Cortex of kidney (tissue), 1 donor: ENCODE measurements around the gene HMGXB3.
"Not testable (repeated sequence)": the region's sequence is repeated elsewhere in the genome, so short reads cannot be mapped to it uniquely, and the experiment has no call there.

ENCODE experiments used
- DNase-seq: peaks from one replicate; lab custom pipeline; 2025; lab: John Stamatoyannopoulos, UW

HMGXB3 gene

DNA sequence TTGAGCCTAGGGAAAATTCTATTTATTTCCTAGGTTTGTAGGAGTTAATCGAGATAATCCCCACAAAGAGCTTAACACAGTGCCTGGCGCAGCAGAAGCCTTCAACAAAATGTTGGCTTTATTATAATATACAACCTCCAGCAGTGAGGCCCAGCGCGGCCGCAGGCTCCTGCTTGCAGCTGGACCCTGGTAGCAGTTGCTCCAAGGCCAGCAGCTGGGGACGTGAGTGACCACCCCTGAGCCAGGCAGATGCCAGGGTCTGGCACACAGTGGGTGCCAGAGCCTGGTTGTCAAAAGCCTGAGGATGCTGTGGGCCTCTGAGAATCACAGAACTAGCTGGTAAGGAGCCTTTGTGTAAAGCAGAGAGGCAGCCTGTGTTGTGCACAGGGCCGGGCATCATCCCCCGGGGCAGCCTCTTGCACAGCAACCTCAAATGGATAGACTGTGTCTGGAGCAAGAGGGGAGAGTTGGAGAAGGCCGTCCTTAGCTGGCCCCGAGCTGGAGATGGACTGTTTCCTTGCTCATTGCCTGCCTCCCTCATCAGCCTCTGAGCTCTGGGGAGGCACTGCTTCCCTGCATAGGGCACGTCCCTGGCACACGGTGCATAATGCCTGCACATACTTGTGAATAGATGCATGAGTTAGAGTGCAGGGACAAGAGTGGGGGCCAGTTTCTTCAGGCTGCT, 68.6 kb downstream of the HMGXB3 start:
- DNase-seq = no peak

DNA sequence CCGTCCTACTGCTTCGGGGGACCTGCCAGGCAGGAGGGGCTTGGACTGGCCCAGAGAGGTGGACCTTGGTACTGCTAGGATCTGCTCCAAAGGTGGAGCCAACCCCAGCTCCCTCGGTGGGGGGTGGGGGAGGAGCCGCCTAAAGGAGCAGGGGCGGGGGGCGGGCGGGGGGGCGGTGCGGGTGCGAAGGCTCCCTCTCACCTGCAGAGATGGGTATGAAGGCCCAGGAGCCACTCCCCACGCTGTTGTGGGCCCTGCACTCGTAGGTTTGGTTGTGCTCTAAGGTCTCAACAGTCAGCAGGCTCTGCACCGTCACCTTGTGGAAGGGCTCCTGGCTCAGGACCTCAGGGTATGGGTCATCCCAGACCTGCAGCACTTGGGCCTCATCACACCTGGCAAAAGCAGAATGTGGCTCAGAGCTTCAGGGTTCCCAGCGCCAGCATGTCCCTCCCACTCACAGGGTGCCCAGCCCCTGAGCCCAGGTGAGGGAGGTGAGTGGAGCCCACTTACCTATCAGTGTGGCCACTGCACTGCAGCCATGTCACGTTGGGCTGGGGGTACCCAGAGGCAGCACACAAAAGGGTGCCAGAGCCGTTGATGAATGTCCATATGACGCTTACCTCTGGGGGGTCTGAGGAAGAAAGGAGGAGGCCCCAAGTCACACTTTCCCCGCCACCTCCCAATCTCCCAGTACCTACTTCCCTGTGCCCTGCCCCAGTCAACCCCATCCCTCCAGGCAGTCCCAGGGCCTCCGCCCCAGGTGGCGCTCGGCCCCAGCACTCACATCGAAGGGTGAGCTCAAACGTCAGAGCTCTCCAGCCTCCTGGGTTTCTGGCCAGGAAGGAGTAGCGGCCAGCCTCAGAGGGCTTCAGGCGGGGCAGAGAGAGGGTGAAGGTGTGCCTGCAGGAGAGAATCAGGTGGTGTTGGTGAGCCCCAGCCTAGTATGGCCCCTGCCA, 69.4 kb downstream of the HMGXB3 start:
- no peak for DNase-seq

DNA sequence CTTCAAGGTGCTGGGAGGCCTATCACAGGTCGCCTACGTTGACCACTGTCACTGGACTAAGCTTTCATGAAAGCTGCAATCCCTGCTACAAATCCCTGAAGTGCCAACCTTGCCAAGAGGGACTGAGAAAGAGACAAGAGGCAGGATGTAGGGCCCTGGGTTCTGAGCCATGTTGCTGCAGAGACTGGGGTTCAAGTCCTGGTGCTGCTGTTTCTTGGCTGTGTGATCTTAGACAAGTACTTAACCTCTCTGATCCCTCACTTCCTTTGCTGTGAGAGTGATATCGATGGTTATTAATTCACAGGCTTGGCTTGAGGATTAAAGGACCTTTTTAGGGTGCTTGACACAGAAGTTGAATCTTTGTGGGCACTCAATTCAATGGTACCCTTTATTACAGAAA, 70.3 kb downstream of the HMGXB3 start:
- no peak for DNase-seq

DNA sequence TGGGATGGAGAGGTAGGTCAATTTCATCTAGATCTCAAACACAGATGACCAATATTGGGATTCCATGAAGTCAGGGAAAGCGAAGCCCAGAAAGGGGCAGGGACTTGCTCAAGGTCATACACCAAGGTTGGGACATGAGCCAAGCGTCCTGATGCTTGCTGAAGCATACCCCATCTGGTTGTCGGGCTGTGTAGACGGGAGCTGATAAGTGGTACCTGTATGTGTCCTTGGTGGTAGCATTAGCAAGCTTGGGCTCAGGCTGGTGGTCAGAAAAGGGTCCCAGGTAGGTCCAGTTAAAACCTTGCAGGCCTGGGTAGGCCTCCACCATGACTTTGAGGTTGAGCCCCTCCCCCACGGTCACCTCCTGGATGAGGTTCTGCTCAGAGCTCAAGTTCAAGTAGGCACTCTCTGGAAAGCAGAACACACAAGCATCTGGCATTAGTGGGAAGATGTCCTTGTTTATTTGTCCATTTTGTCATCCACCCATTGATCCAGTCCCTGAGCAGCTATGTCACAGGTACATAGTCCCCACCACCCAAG, 72.6 kb downstream of the HMGXB3 start:
- no peak for DNase-seq

DNA sequence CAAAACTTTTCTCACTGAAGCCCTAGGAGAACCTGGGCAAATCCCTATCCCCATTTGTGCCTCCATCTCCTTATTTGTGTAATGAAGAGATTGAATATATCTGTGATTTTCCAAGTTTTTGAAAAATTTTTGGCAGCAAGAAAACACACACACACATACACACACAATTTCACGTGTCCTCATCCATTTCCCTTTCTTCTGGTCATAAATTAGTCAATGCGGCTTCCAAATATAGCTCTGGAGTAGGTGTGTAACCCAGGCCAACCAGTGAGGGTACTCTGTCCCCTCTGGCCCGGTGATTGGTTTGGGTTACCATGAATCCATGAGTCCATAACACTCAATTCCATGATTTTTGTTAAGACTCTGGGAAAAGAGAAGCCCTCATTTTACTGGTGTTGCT, 73.1 kb downstream of the HMGXB3 start:
- DNase-seq = no peak

DNA sequence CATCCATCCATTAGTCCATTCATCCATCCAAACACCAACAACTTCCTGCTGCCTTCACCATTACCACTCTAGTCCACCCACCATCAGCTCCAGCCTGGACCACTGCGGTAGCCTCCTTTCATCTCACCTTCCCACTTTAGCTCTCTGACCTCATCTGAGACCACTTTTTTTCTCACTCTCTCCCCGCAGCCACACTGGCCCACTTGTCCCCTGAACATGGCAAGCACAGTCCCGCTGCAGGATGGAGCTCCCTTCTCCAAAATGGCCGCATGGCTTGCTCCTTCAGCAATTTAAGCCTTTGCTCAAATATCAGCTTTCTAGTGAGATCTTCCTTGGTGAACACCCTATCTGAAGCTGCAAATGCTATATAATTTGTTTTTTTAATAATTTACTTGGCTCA, 74.7 kb downstream of the HMGXB3 start:
- no peak for DNase-seq

DNA sequence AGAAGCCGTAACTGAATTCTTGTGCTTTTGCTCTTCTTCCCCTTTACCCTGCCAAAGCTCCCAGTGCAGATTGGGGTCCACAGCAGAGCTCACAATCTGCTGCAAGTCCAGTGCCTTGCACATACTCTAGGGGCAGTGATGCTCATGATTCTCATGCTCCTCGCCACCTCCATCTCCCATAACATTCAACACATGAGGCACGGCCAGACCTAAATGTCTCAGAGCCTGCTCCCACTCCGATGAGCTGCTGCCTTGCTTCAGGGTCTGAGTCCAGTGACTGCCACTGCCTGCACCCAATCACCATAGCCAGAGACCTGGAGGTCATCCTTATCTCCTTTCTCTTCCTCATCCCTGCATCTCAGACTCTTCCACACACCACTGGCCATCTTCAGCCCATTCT, 75.3 kb downstream of the HMGXB3 start:
- no peak for DNase-seq

DNA sequence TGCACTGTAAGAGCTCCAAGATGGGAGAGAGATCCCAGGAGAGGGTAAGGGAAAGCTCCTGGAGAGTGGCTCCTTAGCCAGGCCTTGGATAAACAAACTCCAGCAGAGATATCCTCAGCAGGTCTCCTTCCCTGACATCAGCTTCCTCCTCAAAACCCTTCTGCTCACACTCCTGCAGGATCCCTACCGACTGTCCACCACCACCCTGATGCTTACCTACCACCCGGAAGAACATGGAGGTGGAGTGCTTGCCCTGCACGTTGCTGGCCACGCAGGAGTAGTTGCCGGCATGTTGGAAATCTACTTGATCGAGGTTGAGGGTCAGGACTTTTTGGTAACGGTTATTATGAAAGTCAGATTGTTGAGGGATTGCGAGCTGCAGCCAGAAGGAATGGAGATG, 76.5 kb downstream of the HMGXB3 start:
- no peak for DNase-seq

DNA sequence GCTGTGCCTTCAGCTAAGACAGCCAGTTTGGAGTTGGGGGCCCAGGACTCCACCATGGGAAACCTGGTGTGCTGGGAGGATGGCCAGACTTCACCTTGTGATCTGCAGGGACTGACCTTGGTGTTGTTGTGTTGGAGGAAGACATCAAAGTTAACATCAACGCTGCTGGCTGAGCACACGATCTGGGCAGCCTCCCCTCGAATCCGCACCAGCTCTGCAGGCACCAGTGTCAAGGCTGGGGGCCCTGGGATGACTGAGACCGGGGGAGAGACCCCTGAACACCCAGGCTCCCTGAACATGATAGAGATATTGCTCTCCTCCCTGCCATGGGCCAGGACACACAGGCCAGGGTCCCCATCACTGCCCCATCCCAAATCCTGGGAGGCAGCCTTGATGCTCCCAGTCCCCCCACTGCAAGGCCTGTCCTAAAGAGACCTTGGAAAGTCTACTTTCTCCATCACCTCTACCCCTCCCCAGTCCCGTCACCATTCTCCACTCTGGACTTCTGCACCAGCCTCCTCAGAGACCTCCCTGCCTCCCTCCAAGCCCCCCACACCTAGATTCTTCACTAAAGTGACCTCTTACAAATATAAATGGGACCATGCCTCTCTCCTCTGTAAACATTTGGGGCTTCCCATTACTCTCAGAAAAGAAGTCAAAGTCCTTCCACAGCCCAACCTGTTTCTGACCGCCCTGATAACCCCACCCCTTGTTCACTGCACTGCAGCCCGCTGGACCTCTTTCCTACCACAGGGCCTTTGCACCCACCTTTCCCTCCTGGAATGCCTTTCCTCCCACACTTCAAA, 77.7 kb downstream of the HMGXB3 start:
- DNase-seq = no peak

DNA sequence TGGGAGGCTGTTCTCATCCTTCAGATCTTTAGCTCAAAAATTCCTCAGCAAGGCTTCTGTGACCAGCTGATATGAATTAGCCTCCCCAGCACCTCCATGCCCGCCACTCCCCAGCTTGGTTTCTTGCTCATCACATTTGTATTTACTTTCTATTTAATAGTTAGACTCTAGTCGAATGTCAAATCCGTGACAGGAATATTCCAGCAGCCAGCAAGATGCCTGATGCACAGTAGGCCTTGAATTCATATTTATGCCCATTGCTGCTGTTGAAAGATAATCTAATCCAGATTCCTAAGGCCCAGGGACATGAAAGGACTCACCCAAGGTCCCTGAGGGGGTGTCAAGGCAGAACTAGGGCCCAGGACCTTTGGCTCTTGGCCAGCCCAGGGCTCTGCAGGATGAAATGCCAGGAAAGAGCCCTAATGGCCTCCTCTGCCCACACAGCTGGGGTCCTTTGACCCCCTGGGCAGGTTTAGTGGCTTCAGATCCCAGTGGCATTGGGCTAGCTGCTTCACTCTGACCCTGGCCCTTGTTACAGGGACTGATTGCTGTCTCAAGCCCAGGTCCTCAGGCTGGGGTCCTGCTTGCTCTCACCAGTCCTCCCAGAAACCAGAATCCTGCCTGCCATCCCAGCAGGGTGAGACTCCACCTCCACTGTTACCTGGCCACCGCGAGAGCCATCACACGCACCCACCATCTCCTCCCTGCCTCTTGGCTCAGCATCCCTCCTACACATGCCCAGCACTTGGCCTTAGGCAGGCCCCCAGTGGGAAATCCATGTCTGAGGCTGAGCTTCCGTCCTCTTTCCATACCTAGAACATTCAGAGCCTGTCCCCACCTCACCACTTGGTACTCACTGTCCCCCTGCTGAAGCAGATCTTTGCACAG, 78.5 kb downstream of the HMGXB3 start:
- DNase-seq = no peak

DNA sequence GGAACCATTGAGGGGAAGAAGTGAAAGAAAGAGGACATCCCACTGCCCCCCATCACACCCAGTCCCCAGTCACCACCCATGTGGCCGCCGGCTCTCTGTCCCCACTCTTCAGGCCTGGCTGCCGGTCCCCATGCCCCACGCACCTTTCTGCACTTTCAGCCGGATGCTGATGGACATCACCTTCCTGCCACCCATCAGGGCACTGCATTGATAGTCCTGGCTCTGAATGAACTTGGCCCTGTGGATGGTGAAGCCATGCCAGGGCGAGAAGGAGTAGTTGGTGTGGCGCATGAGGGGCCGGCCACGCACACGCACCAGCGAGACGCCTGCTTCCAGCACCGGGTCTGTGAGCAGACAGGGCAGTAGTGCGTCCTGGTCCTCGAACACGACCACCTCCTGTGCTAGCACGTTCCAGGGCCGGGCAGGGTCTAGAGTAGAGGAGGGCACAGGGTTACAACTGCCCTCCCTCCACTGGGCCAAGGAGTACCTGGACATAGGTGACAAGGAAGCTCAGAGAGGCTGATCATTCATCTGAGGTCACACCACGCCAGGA, 79.4 kb downstream of the HMGXB3 start:
- no peak for DNase-seq

DNA sequence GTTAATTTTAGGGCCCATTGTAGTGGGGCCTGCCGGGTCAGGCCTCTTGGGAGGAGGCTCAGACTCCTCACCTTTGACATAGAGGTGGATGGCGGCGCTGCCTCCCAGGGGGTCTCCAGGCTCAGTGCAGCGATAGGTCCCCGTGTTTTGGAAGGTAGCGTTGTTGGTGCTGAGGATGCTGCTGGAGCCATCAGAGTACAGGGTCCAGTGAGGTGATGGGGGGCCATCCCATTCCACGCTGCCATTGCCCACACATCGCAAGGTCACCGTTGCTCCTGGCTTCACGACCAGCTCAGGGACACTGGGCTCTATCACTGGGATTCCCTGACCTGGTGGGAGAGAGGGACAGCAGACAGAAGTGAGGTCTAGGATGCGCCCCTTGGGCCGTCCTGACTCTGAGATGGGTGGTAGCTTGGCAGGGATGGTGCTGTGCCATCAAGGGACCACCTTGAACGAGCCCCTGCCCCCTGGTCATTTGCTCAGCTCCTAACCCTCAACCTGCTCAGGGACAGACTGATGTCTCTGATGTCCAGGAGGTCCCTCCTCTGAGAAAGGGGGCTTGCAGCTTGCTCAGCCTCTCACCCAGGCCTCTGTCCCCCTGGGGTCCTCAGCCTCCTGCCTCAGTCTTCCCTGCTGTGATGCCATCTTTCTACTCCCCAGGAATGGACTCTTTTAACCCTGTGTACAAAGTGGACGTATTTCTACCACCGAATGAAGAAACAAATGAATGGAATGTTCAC, 80.3 kb downstream of the HMGXB3 start:
- no peak for DNase-seq

DNA sequence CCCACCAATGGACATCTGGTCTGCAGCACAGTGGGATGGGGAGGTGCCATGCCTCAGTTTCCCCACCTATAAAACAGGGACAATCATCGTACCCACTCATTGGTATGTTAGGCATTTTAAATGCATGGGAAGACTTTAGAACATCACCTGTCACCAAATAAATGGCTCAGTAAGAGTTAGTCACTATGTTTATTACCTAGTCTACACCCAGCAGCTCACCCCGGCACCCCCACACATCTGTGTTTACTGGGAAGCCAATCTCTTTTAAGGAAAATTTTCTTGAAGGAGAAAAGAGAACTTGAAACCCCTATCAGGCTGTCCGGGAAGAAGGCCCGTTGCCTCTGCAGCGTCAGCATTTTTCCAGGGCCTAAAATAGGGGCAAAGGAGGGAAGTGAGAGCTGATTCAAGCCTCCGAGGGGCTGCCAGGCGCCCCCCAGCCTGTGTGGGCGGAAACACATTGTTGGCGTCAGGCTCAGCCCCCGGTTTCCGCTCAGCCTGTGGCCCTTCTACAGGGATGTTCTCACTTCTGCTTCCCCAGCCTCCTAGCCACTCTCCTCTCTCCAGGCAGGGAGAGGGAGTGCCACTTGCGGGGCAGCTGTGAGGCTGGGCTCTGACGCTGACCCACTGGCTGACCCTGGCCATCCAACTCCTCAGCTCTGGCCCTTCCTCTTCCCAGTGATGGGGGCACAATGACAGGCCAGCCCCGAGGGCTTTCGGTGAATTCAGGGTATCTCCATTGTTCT, 81.2 kb downstream of the HMGXB3 start:
- DNase-seq = no peak

DNA sequence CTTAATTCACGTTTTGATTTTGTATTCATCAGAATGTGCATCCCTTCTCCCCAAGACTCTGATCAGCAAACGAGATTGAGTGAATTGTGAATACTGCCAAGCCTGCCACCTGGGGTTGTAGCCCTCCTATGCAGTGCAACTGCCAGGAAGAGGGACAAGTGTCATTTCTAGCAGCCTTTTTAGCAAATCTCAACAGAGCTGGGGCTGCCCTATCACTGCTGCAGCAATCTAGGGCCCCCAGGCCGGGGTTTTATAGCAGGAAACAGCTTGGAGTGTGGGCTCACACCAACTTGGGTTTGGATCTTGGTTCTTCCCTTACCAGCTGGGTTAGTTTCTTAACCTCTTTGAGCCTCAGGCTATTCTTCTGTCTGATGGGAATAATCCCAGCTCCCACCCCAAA, 81.8 kb downstream of the HMGXB3 start:
- DNase-seq = no peak

DNA sequence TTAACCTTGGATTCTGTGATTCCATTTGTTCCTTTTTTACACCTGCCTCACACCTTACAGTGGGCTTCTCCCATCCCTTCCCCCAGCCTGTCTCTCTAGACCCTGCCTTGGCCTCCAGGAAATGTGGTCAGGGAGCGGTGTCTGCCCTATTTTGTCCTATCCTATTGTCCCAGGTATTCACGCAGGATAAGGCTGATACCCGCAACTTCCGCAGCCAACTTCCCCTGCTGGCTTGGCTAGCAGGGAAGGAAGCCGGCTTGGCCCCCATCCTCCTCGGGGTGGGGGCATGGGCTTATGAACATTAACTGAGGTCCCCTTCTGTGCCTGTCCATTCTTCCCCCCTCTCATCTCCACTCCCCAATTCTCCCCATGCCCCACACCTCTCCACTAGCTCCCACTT, 82.3 kb downstream of the HMGXB3 start:
- DNase-seq = no peak

DNA sequence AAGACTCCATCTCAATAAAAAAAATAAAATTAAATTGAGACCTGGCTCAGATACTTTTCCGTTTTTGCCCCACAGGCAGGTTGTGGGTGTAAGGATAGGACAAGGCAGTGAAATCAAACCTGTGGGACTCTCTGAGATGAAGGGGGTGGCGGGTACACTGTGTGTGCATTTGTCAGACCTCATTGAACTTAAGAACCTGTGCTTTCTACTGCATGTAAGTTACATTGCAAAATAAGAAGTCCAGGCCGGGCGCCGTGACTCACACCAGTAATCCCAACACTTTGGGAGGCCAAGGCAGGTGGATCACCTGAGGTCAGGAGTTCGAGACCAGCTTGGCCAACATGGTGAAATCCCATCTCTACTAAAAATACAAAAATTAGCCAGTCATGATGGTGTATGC, 84.2 kb downstream of the HMGXB3 start:
- DNase-seq = not testable (repeated sequence)

DNA sequence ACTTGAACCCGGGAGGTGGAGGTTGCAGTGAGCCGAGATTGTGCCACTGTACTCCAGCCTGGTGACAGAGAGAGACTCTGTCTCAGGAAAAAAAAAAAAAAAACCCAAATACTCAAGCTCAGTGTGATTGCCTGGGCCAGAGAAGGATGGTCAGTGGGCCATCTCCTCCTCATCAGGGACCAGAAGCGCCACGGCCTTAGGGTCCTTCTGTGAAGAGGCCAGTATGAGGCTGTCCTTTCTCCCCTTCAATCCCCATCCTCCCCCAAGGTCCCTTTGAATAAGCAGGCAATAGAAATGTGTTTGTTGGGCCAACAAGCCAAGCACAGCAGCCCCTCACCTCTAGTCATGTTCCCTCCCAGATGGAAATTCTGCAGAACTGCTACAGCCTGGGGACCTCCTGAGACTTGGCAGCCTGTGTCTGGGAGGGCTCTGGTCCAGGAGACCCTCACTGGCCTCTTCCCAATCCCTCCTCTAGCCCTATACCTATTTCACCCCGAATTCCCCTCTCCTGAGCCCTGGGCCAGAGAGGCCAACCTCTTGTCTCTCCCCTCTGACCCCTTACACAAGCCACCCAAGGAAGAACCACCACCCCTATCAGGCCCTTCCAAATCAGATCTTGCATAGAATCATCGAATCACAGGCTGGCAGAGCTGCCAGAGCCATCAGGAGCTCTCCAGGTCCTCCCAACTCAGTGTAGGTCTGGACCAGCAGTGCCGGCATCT, 84.8 kb downstream of the HMGXB3 start:
- no peak for DNase-seq

DNA sequence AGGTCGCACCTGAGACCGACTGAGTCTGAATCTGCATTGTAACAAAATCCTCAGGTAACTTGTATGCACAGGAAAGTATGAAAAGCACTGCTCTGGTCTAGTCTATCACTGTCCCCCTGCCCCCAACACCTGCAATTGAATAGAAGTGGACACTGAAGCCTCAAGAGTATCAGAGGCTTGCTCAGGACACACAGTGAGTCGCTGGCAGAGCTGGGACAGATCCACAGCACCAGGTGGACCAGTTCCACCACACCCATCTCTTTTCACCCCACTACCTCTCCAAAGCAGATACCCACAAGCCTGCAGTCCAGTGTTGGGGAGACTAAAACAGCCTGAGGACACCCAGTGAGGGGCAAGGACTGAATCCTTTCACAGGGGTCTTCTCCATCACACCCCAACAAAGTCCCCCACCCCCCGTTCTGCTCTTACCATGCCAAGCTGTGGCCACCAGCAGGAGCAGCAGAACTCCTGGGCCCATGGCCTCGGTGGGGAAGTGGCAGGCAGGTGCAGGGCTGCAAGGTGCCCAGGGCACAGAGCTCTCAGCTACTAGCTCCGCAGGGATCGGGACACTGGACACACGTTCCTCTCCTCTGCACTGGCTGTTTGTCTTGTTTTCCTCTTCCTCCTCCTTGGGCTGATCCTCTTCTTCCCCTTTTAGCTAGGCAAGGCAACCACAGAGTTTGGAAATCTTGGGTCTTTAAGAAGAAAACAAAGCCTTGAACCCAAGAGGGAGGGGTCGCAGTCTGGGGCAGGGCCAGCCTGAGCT, 85.6 kb downstream of the HMGXB3 start, which contains the start of gene CSF1R:
CSF1R (minus strand) TSS at position 605 of the 766 bp plus-strand sequence; CDS start at position 478, 127 bp downstream.
- DNase-seq = no peak
